ENCODE data around the gene STPG2. TPM values are rescaled to one million over a fixed set of nuclear protein-coding genes. Genes with fewer than 3 reads are reported as not detected.

STPG2 gene
- total and polyA plus RNA-seq, 10 of the 15 experiments (the other 5 are each of a cell fraction or from before 2014, with no cell fraction given): 0.13 to 0.24 TPM; not detected in 8

DNA sequence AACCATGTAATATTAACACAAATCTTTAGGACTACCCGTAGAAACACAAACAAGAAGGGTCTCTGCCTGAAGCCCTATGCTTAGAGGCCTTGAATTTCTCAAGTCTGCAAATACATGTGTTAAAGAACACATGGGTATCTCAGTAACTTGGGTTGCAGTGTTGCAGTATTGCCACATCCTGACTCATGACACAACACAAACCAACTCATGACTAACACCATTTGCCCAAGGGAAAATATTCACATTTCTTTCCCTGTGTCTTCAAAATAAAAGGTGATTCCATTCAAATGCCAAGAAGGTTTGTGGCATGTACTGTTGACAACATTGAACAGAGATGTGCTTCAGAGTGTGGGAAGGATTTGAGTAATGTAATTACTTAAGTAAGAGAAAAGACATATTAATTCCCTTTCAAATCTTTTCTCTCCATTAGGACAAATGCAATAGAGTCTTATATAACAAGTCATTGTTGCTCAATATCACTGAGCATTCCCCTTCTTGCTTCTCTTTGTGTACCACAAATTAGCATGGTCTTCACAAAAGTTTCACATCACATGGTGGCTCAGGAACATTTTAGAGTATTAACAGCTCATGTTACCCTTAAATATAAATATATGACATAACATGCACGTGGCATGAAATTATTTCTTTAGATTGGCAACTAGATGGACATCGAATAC, 487.1 kb downstream of the STPG2 start:
- H3K27ac ChIP-seq (ENCODE audit: control insufficient read depth, insufficient read depth): no peak overlapping the region
- RAD21 ChIA-PET (ENCODE audit: unreplicated experiment): no interaction called here
- no TSS peak for BruUV-seq (replicated peaks)
- no peaks in the 10 kb centered on the region for H3K4me1 ChIP-seq (ENCODE audit: control insufficient read depth, insufficient read depth, low read length)
- CTCF ChIA-PET: no interaction called here
- FAIRE-seq (no peak), ATAC-seq (no peak), DNase-seq (ENCODE audit: low read depth, low spot score) (no peak)
- no peaks in the 10 kb centered on the region for H3K27me3 ChIP-seq (replicated peaks in 1 of 2; ENCODE audit: control insufficient read depth in 2 of 2, insufficient read depth in 2 of 2, low read length in 1 of 2)
- no peaks in the 10 kb centered on the region for H4K20me1 ChIP-seq (ENCODE audit: control insufficient read depth, insufficient read depth)
- H3K79me2 ChIP-seq (ENCODE audit: control insufficient read depth, insufficient read depth, low read length): no peaks in the 10 kb centered on the region
- H3K4me2 ChIP-seq (ENCODE audit: control insufficient read depth, insufficient read depth): no peak overlapping the region
- in situ Hi-C loops (cut with MboI) (no loop called here), intact Hi-C loops (cut with micrococcal nuclease; ENCODE audit: unreplicated experiment) (no loop called here)
- SMC1A ChIA-PET (ENCODE audit: uncharacterized antibody, unreplicated experiment): no interaction called here
- TF ChIP-seq NFYA (IDR thresholded peaks at IDR 0.05; ENCODE audit: borderline replicate concordance, low read depth, low read length): no peak
- no peak for TF ChIP-seq STAT1 (conservative IDR thresholded peaks at IDR 0.05)
- no peak for TF ChIP-seq HDGF (IDR thresholded peaks at IDR 0.05)
- TF ChIP-seq, protein P1, sequence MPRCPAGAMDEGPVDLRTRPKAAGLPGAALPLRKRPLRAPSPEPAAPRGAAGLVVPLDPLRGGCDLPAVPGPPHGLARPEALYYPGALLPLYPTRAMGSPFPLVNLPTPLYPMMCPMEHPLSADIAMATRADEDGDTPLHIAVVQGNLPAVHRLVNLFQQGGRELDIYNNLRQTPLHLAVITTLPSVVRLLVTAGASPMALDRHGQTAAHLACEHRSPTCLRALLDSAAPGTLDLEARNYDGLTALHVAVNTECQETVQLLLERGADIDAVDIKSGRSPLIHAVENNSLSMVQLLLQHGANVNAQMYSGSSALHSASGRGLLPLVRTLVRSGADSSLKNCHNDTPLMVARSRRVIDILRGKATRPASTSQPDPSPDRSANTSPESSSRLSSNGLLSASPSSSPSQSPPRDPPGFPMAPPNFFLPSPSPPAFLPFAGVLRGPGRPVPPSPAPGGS (IDR thresholded peaks at IDR 0.05; ENCODE audit: borderline replicate concordance, insufficient read depth, low read depth, low read length, poor library complexity, severe bottlenecking): no peak
- TF ChIP-seq, protein P2, sequence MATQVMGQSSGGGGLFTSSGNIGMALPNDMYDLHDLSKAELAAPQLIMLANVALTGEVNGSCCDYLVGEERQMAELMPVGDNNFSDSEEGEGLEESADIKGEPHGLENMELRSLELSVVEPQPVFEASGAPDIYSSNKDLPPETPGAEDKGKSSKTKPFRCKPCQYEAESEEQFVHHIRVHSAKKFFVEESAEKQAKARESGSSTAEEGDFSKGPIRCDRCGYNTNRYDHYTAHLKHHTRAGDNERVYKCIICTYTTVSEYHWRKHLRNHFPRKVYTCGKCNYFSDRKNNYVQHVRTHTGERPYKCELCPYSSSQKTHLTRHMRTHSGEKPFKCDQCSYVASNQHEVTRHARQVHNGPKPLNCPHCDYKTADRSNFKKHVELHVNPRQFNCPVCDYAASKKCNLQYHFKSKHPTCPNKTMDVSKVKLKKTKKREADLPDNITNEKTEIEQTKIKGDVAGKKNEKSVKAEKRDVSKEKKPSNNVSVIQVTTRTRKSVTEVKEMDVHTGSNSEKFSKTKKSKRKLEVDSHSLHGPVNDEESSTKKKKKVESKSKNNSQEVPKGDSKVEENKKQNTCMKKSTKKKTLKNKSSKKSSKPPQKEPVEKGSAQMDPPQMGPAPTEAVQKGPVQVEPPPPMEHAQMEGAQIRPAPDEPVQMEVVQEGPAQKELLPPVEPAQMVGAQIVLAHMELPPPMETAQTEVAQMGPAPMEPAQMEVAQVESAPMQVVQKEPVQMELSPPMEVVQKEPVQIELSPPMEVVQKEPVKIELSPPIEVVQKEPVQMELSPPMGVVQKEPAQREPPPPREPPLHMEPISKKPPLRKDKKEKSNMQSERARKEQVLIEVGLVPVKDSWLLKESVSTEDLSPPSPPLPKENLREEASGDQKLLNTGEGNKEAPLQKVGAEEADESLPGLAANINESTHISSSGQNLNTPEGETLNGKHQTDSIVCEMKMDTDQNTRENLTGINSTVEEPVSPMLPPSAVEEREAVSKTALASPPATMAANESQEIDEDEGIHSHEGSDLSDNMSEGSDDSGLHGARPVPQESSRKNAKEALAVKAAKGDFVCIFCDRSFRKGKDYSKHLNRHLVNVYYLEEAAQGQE (IDR thresholded peaks at IDR 0.05; ENCODE audit: low read depth, low read length): no peak
- TF ChIP-seq ZNF207 (IDR thresholded peaks at IDR 0.05; ENCODE audit: borderline replicate concordance): no peak
- TF ChIP-seq, protein P3, sequence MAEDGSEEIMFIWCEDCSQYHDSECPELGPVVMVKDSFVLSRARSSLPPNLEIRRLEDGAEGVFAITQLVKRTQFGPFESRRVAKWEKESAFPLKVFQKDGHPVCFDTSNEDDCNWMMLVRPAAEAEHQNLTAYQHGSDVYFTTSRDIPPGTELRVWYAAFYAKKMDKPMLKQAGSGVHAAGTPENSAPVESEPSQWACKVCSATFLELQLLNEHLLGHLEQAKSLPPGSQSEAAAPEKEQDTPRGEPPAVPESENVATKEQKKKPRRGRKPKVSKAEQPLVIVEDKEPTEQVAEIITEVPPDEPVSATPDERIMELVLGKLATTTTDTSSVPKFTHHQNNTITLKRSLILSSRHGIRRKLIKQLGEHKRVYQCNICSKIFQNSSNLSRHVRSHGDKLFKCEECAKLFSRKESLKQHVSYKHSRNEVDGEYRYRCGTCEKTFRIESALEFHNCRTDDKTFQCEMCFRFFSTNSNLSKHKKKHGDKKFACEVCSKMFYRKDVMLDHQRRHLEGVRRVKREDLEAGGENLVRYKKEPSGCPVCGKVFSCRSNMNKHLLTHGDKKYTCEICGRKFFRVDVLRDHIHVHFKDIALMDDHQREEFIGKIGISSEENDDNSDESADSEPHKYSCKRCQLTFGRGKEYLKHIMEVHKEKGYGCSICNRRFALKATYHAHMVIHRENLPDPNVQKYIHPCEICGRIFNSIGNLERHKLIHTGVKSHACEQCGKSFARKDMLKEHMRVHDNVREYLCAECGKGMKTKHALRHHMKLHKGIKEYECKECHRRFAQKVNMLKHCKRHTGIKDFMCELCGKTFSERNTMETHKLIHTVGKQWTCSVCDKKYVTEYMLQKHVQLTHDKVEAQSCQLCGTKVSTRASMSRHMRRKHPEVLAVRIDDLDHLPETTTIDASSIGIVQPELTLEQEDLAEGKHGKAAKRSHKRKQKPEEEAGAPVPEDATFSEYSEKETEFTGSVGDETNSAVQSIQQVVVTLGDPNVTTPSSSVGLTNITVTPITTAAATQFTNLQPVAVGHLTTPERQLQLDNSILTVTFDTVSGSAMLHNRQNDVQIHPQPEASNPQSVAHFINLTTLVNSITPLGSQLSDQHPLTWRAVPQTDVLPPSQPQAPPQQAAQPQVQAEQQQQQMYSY (CRISPR knock-in tag; IDR thresholded peaks at IDR 0.05): no peak
- TF ChIP-seq JUND (IDR thresholded peaks at IDR 0.05; ENCODE audit: low read depth, low read length): no peak
- TF ChIP-seq ZNF622 (IDR thresholded peaks at IDR 0.05): no peak
- no peaks in the 10 kb centered on the region for H3K9me3 ChIP-seq (replicated peaks; ENCODE audit: control insufficient read depth, insufficient read depth, low read length)
- H3K4me3 ChIP-seq: no peak overlapping the region
- H3K9ac ChIP-seq (ENCODE audit: control insufficient read depth, insufficient read depth, low read length): no peak overlapping the region
- H3K36me3 ChIP-seq (ENCODE audit: control insufficient read depth in 2 of 2, insufficient read depth in 2 of 2, low read length in 1 of 2): no peaks in the 10 kb centered on the region
- H2AFZ ChIP-seq (ENCODE audit: control insufficient read depth, low read depth, low read length): no peak overlapping the region
- WGBS (ENCODE audit: insufficient coverage, insufficient replicate concordance, low lambda C conversion rate, missing lambda C conversion rate): 12% methylated on average over 3 of the region's 3 CpGs
- POLR2A ChIA-PET: no interaction called here
